ENCODE results near the gene ANKS1B.

ANKS1B gene

GRCh38 chr12:99054601-99055128, 930.1 kb downstream of the ANKS1B start:
- no peak for TF ChIP-seq CTCF (IDR thresholded peaks at IDR 0.05; ENCODE audit: extremely low read depth, insufficient read depth, missing control alignments)
- in situ Hi-C loops (cut with MboI; ENCODE audit: low pct_unique_long_range_greater_than_20kb, low sequenced_read_pairs, unreplicated experiment) = no loop called here
- DNase-seq (ENCODE audit: low spot score) = no peak

- in situ Hi-C loops (cut with MboI; ENCODE audit: low pct_unique_long_range_greater_than_20kb, low sequenced_read_pairs, unreplicated experiment) = no loop called here
- TF ChIP-seq CTCF (IDR thresholded peaks at IDR 0.05; ENCODE audit: extremely low read depth, insufficient read depth, missing control alignments) = no peak
- no peak for DNase-seq (ENCODE audit: low spot score)
These were observed 930.9 kb downstream of the ANKS1B start for GRCh38 chr12:99053616-99054362.

GRCh38 chr12:99049774-99050173, 935.0 kb downstream of the ANKS1B start:
- in situ Hi-C loops (cut with MboI; ENCODE audit: low pct_unique_long_range_greater_than_20kb, low sequenced_read_pairs, unreplicated experiment) = loop anchor here (25.0 kb wide), 1 partner anchor 563 kb away; no protein-coding TSS in a partner anchor
- no peak for DNase-seq (ENCODE audit: low spot score)
- no peak for TF ChIP-seq CTCF (IDR thresholded peaks at IDR 0.05; ENCODE audit: extremely low read depth, insufficient read depth, missing control alignments)

GRCh38 chr12:99045158-99045557, 939.6 kb downstream of the ANKS1B start:
- no peak for DNase-seq (ENCODE audit: low spot score)
- in situ Hi-C loops (cut with MboI; ENCODE audit: low pct_unique_long_range_greater_than_20kb, low sequenced_read_pairs, unreplicated experiment) = loop anchor here (25.0 kb wide), 1 partner anchor 567 kb away; no protein-coding TSS in a partner anchor
- no peak for TF ChIP-seq CTCF (IDR thresholded peaks at IDR 0.05; ENCODE audit: extremely low read depth, insufficient read depth, missing control alignments)

- peak; percentile 90 for TF ChIP-seq CTCF (IDR thresholded peaks at IDR 0.05; ENCODE audit: extremely low read depth, insufficient read depth, missing control alignments)
- peak; percentile 52 for DNase-seq (ENCODE audit: low spot score)
- in situ Hi-C loops (cut with MboI; ENCODE audit: low pct_unique_long_range_greater_than_20kb, low sequenced_read_pairs, unreplicated experiment) = loop anchor here (25.0 kb wide), 1 partner anchor 569 kb away; no protein-coding TSS in a partner anchor
These were observed 941.3 kb downstream of the ANKS1B start for GRCh38 chr12:99043319-99043914.

GRCh38 chr12:99042226-99042625, 942.5 kb downstream of the ANKS1B start:
- no peak for DNase-seq (ENCODE audit: low spot score)
- no peak for TF ChIP-seq CTCF (IDR thresholded peaks at IDR 0.05; ENCODE audit: extremely low read depth, insufficient read depth, missing control alignments)
- in situ Hi-C loops (cut with MboI; ENCODE audit: low pct_unique_long_range_greater_than_20kb, low sequenced_read_pairs, unreplicated experiment) = loop anchor here (25.0 kb wide), 1 partner anchor 570 kb away; no protein-coding TSS in a partner anchor

Measured in GM13977 (cell line).